SK-N-MC (cell line): ENCODE data around the gene WDR90.

ENCODE experiments used
- EZH2 ChIP-seq: fragments of 200-600 bp; sonication (generic); IDR thresholded peaks from one replicate; pipeline ENCODE4 v1.6.1; 2017; ENCODE audit warnings: antibody characterized with exemption
- FOXP2 ChIP-seq: optimal IDR thresholded peaks from 2 replicates; pipeline ENCODE3; 2011; ENCODE audit warnings: mild to moderate bottlenecking, moderate library complexity; ENCODE audit not compliant: insufficient read depth; ENCODE audit errors: extremely low read length, control extremely low read depth
- POLR2AphosphoS5 ChIP-seq: IDR thresholded peaks from 2 replicates; pipeline ENCODE4 v1.6.1; 2012; ENCODE audit warnings: mild to moderate bottlenecking, low read depth, low read length, borderline replicate concordance

DNA sequence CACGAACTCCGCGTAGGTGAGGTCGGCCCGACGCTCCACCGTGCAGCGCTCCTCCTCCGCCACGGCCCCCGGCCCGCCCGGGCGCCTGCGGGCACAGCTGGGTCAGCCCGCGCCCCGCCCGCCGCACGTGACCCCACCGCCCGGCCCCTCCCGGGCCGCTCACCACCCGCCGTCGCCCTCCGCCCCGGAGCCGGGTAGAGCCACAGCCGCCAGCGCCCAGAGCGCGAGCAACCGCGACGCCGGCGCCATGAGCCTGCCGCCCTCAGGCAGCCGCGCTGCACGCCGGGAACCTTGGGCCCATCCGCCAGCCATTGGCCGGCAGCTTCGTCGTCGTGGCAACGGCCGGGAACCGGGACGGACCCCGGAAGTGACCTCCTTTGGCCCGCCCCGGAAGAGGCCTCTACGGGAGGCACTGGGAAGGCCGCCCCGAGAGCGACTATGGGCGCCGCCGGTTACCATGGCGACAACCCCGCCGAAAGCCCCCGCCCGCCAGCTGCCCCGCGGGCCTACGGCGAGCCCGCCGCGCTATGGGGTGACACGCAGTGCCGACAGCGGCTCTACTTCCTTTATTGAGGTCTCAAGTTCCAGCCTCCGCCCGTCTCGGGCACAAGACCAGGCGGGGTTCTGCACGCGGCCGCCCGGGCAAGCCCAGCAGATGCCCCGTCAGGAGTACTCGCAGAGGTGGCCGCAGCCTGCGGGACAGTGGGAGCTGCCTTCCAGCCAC, 35.1 kb downstream of the WDR90 start, which contains the start of gene JMJD8:
- no peak for TF ChIP-seq EZH2
- TF ChIP-seq POLR2AphosphoS5, result peak; percentile 93
- no peak for TF ChIP-seq FOXP2
